MM.1S (cell line): Measurements from ENCODE around the gene HOMER3.

Source experiments
- DNase-seq: peaks from one replicate; pipeline ENCODE4 v3.0.0-alpha.2; 2015
- H2AFZ ChIP-seq: fragments of 300-600 bp; sonication (generic); 2 replicates; pipeline ENCODE4 v1.6.0; 2016; ENCODE audit warnings: antibody characterized with exemption, low read length
- H3F3A ChIP-seq: fragments of 300-600 bp; sonication (generic); 2 replicates; pipeline ENCODE4 v1.6.1; 2016; ENCODE audit warnings: mild to moderate bottlenecking, antibody characterized with exemption, low read length, moderate library complexity, mixed read lengths; ENCODE audit not compliant: insufficient read depth
- H3K27ac ChIP-seq: fragments of 300-600 bp; sonication (generic); 2 replicates; pipeline ENCODE4 v1.5.1; 2016; ENCODE audit warnings: mild to moderate bottlenecking, low read length
- H3K27me3 ChIP-seq: fragments of 300-600 bp; sonication (generic); replicated peaks from 2 replicates; pipeline ENCODE4 v1.6.0; 2016; ENCODE audit warnings: low read length; ENCODE audit not compliant: insufficient read depth
- H3K36me3 ChIP-seq: fragments of 300-600 bp; sonication (generic); replicated peaks from 2 replicates; pipeline ENCODE4 v1.6.1; 2016; ENCODE audit warnings: mild to moderate bottlenecking, low read length, mixed read lengths; ENCODE audit not compliant: insufficient read depth
- H3K4me1 ChIP-seq: fragments of 300-600 bp; sonication (generic); 2 replicates; pipeline ENCODE4 v1.6.1; 2016; ENCODE audit warnings: low read length, mixed read lengths
- H3K4me2 ChIP-seq: fragments of 300-600 bp; sonication (generic); 2 replicates; pipeline ENCODE4 v1.6.0; 2016; ENCODE audit warnings: low read depth, low read length
- H3K4me3 ChIP-seq: fragments of 300-600 bp; sonication (generic); 2 replicates; pipeline ENCODE4 v1.5.1; 2016; ENCODE audit warnings: low read length, mixed read lengths
- H3K79me2 ChIP-seq: fragments of 300-600 bp; sonication (generic); 2 replicates; pipeline ENCODE4 v1.6.1; 2016; ENCODE audit warnings: mixed run types, low read length, mixed read lengths
- H3K9ac ChIP-seq: fragments of 300-600 bp; sonication (generic); 2 replicates; pipeline ENCODE4 v1.6.1; 2016; ENCODE audit warnings: low read length, mixed read lengths
- H3K9me2 ChIP-seq: fragments of 300-600 bp; sonication (generic); replicated peaks from 2 replicates; pipeline ENCODE4 v1.6.1; 2016; ENCODE audit warnings: mild to moderate bottlenecking, low read length, mixed read lengths; ENCODE audit not compliant: insufficient read depth
- H3K9me3 ChIP-seq: fragments of 300-600 bp; sonication (generic); replicated peaks from 2 replicates; pipeline ENCODE4 v1.6.1; 2016; ENCODE audit warnings: mild to moderate bottlenecking, low read length, mixed read lengths; ENCODE audit not compliant: insufficient read depth
- H4K20me1 ChIP-seq: fragments of 300-600 bp; sonication (generic); 2 replicates; pipeline ENCODE4 v1.6.1; 2016; ENCODE audit warnings: mild to moderate bottlenecking, low read length, moderate library complexity, mixed read lengths; ENCODE audit not compliant: insufficient read depth
- CTCF ChIP-seq: fragments of 300-600 bp; sonication (generic); IDR thresholded peaks from 2 replicates; pipeline ENCODE4 v1.5.1; 2016; ENCODE audit warnings: antibody characterized with exemption, low read length, mixed read lengths
- EZH2 ChIP-seq: fragments of 300-600 bp; sonication (generic); optimal IDR thresholded peaks from 2 replicates; pipeline ENCODE3; 2017; ENCODE audit warnings: low read depth, mild to moderate bottlenecking, antibody characterized with exemption, low read length, mixed read lengths
- EZH2phosphoT487 ChIP-seq: fragments of 300-600 bp; sonication (generic); IDR thresholded peaks from 2 replicates; pipeline ENCODE4 v1.6.1; 2018; ENCODE audit warnings: antibody characterized with exemption, low read length

HOMER3 gene

DNA sequence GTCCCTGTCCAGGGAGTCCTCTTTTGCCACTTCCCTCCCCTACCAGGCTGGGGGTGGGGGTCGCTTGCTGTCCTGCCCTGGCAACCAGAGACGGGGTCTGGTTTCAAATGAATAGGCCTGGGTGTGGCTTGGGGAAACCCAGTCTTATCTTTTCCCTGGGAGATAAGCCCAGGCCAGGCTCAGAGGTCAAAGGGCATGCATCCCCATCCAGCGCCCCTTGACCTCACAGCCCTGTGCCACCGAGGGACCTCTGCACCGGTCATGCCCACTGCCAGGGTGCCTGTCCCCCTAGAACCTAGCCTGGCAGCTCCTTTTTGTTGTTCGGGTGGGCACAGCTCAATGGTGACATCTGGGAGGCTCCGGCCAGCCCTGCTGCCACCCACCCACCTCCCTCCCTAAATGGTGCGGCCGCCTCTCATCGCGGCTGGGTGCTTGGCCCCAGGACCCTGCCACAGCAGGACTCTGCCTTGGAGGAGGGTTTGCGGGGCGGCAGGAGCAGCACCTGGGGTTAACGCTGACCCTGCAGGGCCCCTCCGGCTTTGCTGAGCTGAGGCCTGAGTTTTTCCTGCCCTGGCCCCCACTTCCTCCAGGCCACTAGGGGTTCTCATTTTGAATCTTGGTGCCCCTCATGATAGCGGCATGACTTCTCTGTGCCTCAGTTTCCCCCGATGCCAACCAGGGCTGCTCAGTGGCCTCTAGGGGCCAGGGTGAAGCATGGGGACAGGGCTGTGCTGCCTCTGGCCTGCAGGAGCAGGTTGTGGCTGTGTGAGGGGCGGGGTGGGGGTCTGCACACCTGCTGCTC is 42.2 kb downstream of the HOMER3 start:
- Histone ChIP-seq H2AFZ (no peak overlapping the region), H3K79me2 (no peaks in the 10 kb centered on the region)

DNA sequence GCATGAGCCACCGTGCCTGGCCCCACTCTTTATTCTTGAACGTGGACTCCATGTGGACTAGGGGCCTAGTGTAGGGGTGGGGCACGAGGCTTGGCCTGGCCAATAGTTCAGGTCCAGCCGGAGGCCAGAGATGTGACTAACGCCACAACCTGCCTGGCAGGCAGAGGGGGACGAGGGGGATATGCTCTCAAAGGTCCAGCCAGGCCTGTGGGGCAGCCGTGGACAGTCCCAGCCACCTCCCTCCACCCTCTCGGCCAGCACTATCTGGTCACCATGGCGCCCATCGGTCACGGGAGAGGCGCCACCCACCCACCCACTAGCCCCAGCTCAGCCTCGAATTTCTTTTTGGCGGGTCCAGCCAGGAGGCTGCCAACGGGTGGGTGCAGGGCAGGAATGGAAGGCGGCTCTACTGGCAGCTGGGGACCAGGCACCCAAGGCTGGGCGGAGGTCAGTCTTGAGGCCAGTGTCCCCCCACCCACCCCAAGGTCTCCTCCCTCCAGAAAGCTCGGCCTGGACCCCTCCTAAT is 42.9 kb downstream of the HOMER3 start:
- Histone ChIP-seq H3F3A (no peaks in the 10 kb centered on the region), H3K9me2 (no peaks in the 10 kb centered on the region), H4K20me1 (no peaks in the 10 kb centered on the region), H2AFZ (no peak overlapping the region), H3K79me2 (no peaks in the 10 kb centered on the region), H3K4me2 (no peak overlapping the region), H3K4me3 (no peak overlapping the region), H3K9me3 (no peaks in the 10 kb centered on the region), H3K27ac (no peak overlapping the region), H3K36me3 (no peaks in the 10 kb centered on the region), H3K9ac (no peak overlapping the region), H3K27me3 (peaks cover 31% of the 10 kb centered on the region), H3K4me1 (no peaks in the 10 kb centered on the region)
- TF ChIP-seq CTCF (no peak), EZH2 (no peak), EZH2phosphoT487 (no peak)
- DNase-seq, result no peak

More for the DNA sequence above, 42.2 kb downstream of the HOMER3 start:
- Histone ChIP-seq H3K4me3 (no peak overlapping the region), H3K9me2 (no peaks in the 10 kb centered on the region), H3K4me2 (no peak overlapping the region), H4K20me1 (no peaks in the 10 kb centered on the region), H3K36me3 (no peaks in the 10 kb centered on the region), H3K9ac (no peak overlapping the region), H3K27me3 (peaks cover 24% of the 10 kb centered on the region), H3F3A (no peaks in the 10 kb centered on the region), H3K4me1 (no peaks in the 10 kb centered on the region), H3K9me3 (no peaks in the 10 kb centered on the region), H3K27ac (no peak overlapping the region)
- no peak for TF ChIP-seq EZH2
- no peak for TF ChIP-seq CTCF
- no peak for TF ChIP-seq EZH2phosphoT487
- DNase-seq, result no peak

DNA sequence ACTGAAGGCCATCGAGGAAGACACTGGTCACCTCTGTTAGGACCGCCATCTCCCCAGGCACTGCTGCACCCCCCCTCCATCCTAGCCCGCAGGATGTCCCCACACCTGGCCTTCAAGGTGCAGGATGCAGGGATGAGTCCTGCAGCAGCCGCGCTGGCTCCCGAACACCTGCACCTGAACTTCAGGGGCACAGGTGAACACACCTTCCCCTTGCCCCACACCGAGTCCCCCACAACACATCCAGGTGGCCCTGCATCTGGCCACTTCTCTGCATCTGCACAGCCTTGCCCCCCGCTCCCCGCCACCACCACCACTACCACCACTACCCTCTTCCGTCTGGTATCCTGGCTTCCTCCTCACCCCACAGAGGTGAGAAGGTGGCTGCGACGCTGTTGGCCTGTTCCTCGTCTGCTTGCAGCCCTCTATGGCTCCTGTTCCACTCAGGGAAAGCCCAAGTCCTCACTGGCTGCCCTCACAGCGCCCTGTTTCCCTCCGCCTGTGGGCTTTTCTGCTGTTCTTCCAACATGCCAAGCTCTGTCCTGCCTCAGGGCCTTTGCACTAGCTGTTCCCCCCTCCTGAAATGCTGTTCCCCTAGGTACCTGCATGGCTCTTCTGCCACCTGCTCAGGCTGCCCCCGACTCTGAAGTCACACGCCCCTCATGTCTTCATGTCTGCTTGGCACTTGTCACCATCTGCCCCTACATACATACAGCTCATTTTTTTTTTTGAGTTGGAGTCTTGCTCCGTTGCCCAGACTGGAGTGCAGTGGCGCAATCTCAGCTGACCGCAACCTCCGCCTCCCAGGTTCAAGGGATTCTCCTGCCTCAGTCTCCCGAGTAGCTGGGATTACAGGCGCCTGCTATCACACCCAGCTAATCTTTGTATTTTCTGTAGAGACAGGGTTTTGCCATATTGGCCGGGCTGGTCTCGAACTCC is 43.7 kb downstream of the HOMER3 start:
- Histone ChIP-seq H3K36me3 (no peaks in the 10 kb centered on the region), H3K9ac (no peak overlapping the region), H3K9me3 (no peaks in the 10 kb centered on the region), H3K27me3 (peaks cover 36% of the 10 kb centered on the region), H4K20me1 (no peaks in the 10 kb centered on the region), H3K4me2 (no peak overlapping the region), H3K79me2 (no peaks in the 10 kb centered on the region), H3K4me1 (no peaks in the 10 kb centered on the region), H3K4me3 (no peak overlapping the region), H2AFZ (no peak overlapping the region), H3K27ac (no peak overlapping the region), H3K9me2 (no peaks in the 10 kb centered on the region), H3F3A (no peaks in the 10 kb centered on the region)
- DNase-seq, result no peak
- TF ChIP-seq CTCF, result no peak
